Measurements from ENCODE around the gene AOC1.

The AOC1 gene

DNA sequence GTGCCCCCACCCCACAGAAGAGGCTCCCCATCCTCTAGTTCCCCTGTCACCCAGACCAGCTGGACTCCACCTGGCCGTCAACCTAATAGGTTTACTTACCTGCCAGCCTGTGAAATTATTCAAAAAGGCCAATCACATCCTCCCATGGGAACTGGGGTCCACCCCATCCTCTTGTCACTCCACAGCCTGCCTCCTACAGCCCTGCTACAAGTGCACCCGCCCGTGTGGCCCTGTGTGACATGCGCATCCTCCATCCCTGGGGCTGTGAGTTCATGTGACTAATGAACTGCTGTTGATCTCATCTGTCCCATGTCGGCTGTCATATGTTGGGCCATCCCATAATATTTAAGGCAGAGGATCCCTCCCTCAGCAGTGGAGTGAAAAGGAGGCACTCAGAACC, 39.4 kb downstream of the AOC1 start:
- no peaks in the 10 kb centered on the region for H3K36me3 ChIP-seq (ENCODE audit: insufficient read depth, low read length)
- DNase-seq (ENCODE audit: low read depth, low spot score), result no peak
- no peak overlapping the region for H3K9ac ChIP-seq (ENCODE audit: insufficient read length)
- no peak for TF ChIP-seq EZH2 (IDR thresholded peaks at IDR 0.05)
- TF ChIP-seq POLR2AphosphoS5 (IDR thresholded peaks at IDR 0.05; ENCODE audit: borderline replicate concordance, low read depth, low read length), result no peak
- no peak for TF ChIP-seq FOXP2 (optimal IDR thresholded peaks at IDR 0.05; ENCODE audit: control extremely low read depth, extremely low read length, insufficient read depth)
- H3K9me3 ChIP-seq (ENCODE audit: low read depth, low read length), result no peaks in the 10 kb centered on the region
- no peak overlapping the region for H3K4me3 ChIP-seq
- no peak overlapping the region for H3K27ac ChIP-seq

- H3K36me3 ChIP-seq (ENCODE audit: insufficient read depth, low read length), result no peaks in the 10 kb centered on the region
- H3K9ac ChIP-seq (ENCODE audit: insufficient read length), result no peak overlapping the region
- H3K9me3 ChIP-seq (ENCODE audit: low read depth, low read length), result no peaks in the 10 kb centered on the region
- TF ChIP-seq EZH2 (IDR thresholded peaks at IDR 0.05) (no peak), POLR2AphosphoS5 (IDR thresholded peaks at IDR 0.05; ENCODE audit: borderline replicate concordance, low read depth, low read length) (no peak), FOXP2 (optimal IDR thresholded peaks at IDR 0.05; ENCODE audit: control extremely low read depth, extremely low read length, insufficient read depth) (no peak)
- no peak for DNase-seq (ENCODE audit: low read depth, low spot score)
- H3K4me3 ChIP-seq, result no peak overlapping the region
- H3K27ac ChIP-seq, result no peak overlapping the region
Observed at GRCh38 chr7:150895809-150896208, 43.5 kb downstream of the AOC1 start.

DNA sequence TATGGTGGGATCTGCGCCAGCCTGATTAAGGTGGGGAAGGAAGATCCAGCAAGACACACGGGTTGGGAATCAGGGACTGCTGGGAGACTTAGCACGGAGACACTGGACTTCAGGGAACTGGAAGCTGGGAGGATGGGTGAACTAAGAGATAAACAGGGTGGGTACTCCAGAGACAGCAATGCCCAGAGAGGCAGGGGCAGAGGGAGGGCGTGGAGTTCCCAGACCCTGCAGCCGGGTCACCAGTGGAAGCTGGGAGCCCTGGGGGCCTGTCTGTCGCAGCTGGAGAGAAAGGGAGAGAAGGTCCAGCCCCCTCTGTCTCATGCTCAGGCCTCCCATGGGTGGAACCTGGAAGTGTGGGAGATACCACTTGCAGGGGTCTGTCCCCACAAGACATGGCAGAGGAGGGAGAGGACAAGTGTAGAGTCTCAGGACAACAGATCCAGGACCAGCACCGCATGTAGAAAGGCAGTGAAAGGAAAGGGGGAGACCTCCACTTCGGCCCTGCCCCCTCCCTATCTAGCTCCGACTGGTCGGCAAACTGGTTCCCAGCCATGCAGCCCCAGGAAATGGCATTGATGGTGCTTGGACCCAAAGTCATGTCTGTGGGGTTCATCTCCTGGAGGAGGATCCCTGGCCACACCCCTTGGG, 44.4 kb downstream of the AOC1 start:
- H3K9ac ChIP-seq (ENCODE audit: insufficient read length), result no peak overlapping the region
- no peaks in the 10 kb centered on the region for H3K9me3 ChIP-seq (ENCODE audit: low read depth, low read length)
- H3K4me3 ChIP-seq, result no peak overlapping the region
- H3K27ac ChIP-seq, result no peak overlapping the region
- H3K36me3 ChIP-seq (ENCODE audit: insufficient read depth, low read length), result no peaks in the 10 kb centered on the region
- TF ChIP-seq POLR2AphosphoS5 (IDR thresholded peaks at IDR 0.05; ENCODE audit: borderline replicate concordance, low read depth, low read length), result no peak
- no peak for TF ChIP-seq EZH2 (IDR thresholded peaks at IDR 0.05)
- no peak for TF ChIP-seq FOXP2 (optimal IDR thresholded peaks at IDR 0.05; ENCODE audit: control extremely low read depth, extremely low read length, insufficient read depth)
- no peak for DNase-seq (ENCODE audit: low read depth, low spot score)

GRCh38 chr7:150897502-150898474, 45.5 kb downstream of the AOC1 start:
- no peak for DNase-seq (ENCODE audit: low read depth, low spot score)
- TF ChIP-seq FOXP2 (optimal IDR thresholded peaks at IDR 0.05; ENCODE audit: control extremely low read depth, extremely low read length, insufficient read depth), result no peak
- no peak for TF ChIP-seq EZH2 (IDR thresholded peaks at IDR 0.05)
- no peak for TF ChIP-seq POLR2AphosphoS5 (IDR thresholded peaks at IDR 0.05; ENCODE audit: borderline replicate concordance, low read depth, low read length)
- H3K36me3 ChIP-seq (ENCODE audit: insufficient read depth, low read length), result no peaks in the 10 kb centered on the region
- no peaks in the 10 kb centered on the region for H3K9me3 ChIP-seq (ENCODE audit: low read depth, low read length)
- H3K27ac ChIP-seq, result no peak overlapping the region
- no peak overlapping the region for H3K9ac ChIP-seq (ENCODE audit: insufficient read length)
- no peak overlapping the region for H3K4me3 ChIP-seq

DNA sequence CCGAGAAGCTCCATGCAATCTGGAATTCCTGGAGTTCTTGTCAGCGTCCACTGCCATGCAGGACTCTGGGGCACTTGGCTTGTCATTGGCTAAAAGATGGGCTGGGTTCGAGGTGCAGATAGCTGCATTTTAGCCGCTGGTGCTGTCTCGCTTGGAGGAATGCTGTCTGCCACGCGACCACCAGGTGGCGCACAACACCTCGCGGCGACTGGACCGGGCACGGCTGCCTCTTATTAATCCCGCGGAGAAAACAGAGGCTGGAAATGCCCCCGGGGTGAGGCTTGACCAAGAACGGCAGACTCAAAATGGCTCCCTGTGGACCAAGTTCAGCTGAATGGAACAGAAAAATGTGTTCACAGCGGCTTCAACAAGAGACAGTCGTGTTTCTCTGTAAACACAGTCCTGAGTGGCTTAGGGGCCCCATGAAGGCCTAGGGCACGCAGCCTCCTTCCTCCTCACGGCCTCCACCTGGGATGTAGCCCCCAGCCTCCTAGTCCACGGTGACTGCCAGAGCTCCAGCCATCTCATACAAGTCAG, 46.2 kb downstream of the AOC1 start:
- Histone ChIP-seq H3K4me3 (no peak overlapping the region), H3K27ac (no peak overlapping the region), H3K36me3 (ENCODE audit: insufficient read depth, low read length) (no peaks in the 10 kb centered on the region), H3K9ac (ENCODE audit: insufficient read length) (no peak overlapping the region), H3K9me3 (ENCODE audit: low read depth, low read length) (no peaks in the 10 kb centered on the region)
- TF ChIP-seq FOXP2 (optimal IDR thresholded peaks at IDR 0.05; ENCODE audit: control extremely low read depth, extremely low read length, insufficient read depth) (no peak), POLR2AphosphoS5 (IDR thresholded peaks at IDR 0.05; ENCODE audit: borderline replicate concordance, low read depth, low read length) (no peak), EZH2 (IDR thresholded peaks at IDR 0.05) (no peak)
- DNase-seq (ENCODE audit: low read depth, low spot score), result no peak

DNA sequence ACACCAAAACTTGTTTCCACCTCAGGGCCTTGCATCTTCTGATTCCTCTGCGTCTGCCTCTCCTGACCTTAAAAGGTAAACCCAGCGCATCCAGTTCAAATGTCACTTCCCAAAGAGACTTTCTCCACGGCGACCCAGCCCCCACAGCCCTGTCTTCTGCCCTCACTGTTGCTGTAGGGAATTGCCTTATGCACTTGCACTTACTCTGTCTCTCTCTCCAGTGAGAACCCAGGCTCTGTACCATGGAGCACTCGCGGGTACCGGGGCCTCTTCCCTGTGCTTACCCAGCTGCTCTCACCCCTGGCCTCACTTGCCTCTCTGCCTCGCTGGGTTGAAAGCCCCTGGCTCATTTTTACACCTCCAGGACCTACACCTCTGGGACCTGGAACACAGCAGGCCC, 48.4 kb downstream of the AOC1 start:
- H3K4me3 ChIP-seq, result no peak overlapping the region
- no peak overlapping the region for H3K27ac ChIP-seq
- no peaks in the 10 kb centered on the region for H3K9me3 ChIP-seq (ENCODE audit: low read depth, low read length)
- H3K36me3 ChIP-seq (ENCODE audit: insufficient read depth, low read length), result no peaks in the 10 kb centered on the region
- TF ChIP-seq POLR2AphosphoS5 (IDR thresholded peaks at IDR 0.05; ENCODE audit: borderline replicate concordance, low read depth, low read length) (no peak), FOXP2 (optimal IDR thresholded peaks at IDR 0.05; ENCODE audit: control extremely low read depth, extremely low read length, insufficient read depth) (no peak), EZH2 (IDR thresholded peaks at IDR 0.05) (no peak)
- no peak for DNase-seq (ENCODE audit: low read depth, low spot score)
- no peak overlapping the region for H3K9ac ChIP-seq (ENCODE audit: insufficient read length)

DNA sequence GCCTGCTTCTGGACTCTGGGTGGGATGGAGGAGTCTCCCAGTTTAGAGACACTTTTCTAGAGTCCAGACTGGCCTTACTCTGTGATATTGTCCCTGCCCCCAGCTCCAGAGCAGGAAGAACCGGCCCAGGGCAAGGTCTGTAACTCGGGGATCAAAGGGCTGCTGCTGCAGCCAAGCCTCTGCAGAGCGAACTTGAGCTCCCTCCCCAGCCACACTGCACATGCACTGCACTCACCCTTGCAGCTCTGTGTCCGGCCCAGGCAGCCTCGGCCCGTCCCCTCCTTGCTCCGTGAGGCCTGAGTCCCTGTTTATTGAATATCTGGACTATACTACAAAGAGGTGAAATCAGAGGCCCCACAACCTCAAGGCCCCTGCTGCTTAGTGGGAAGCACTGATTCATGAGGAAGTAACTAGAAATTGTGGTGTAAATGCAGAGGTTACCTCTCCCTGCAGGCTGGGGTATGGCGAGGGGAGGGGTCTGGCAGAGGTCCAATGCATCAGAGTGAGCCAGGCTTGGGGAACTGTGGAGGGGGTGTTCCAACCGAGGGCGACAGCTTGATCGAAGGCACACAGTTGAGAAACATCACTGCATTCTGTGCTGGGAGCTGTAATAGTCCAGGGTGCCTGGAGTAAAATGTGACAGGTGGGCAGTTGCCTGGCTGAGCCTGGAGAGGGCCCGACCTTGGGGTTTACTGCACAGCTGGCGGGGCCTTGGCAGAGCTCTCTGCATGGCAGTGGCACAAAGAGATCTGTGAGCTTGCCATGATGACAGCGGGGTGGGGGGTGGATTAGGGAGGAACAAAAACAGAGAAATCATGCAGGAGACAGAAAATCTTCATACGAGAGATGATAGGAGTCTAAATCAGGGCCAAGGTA, 49.1 kb downstream of the AOC1 start:
- DNase-seq (ENCODE audit: low read depth, low spot score), result no peak
- Histone ChIP-seq H3K4me3 (no peak overlapping the region), H3K36me3 (ENCODE audit: insufficient read depth, low read length) (no peaks in the 10 kb centered on the region), H3K9me3 (ENCODE audit: low read depth, low read length) (no peaks in the 10 kb centered on the region), H3K9ac (ENCODE audit: insufficient read length) (no peak overlapping the region), H3K27ac (no peak overlapping the region)
- TF ChIP-seq POLR2AphosphoS5 (IDR thresholded peaks at IDR 0.05; ENCODE audit: borderline replicate concordance, low read depth, low read length) (no peak), FOXP2 (optimal IDR thresholded peaks at IDR 0.05; ENCODE audit: control extremely low read depth, extremely low read length, insufficient read depth) (no peak), EZH2 (IDR thresholded peaks at IDR 0.05) (no peak)

All from SK-N-MC (cell line).